Measurements from ENCODE around the gene PRKACG.

The PRKACG gene

GRCh38 chr9:68980341-68980914, 33.5 kb downstream of the PRKACG start:
- DNase-seq = no peak

GRCh38 chr9:68979538-68980314, 34.2 kb downstream of the PRKACG start:
- DNase-seq = no peak

- DNase-seq = no peak
Measured at GRCh38 chr9:68978501-68978900, 35.4 kb downstream of the PRKACG start.

GRCh38 chr9:68978066-68978465, 35.8 kb downstream of the PRKACG start:
- DNase-seq = no peak

- DNase-seq = no peak
Measured at GRCh38 chr9:68975365-68976043, 38.4 kb downstream of the PRKACG start.

- DNase-seq = no peak
Measured at GRCh38 chr9:68974901-68975300, 39.0 kb downstream of the PRKACG start.

- DNase-seq = no peak
Measured at GRCh38 chr9:68974431-68974830, 39.5 kb downstream of the PRKACG start.

GRCh38 chr9:68973619-68974018, 40.3 kb downstream of the PRKACG start:
- no peak for DNase-seq

GRCh38 chr9:68970151-68970550, 43.8 kb downstream of the PRKACG start:
- DNase-seq = no peak

- DNase-seq = no peak
Measured at GRCh38 chr9:68969538-68969937, 44.4 kb downstream of the PRKACG start.

- no peak for DNase-seq
Measured at GRCh38 chr9:68967800-68968199, 46.1 kb downstream of the PRKACG start.

- no peak for DNase-seq
Measured at GRCh38 chr9:68966496-68966944, 47.4 kb downstream of the PRKACG start.

GRCh38 chr9:68964765-68965164, 49.1 kb downstream of the PRKACG start:
- no peak for DNase-seq

GRCh38 chr9:68964102-68964541, 49.8 kb downstream of the PRKACG start:
- DNase-seq = no peak

GRCh38 chr9:68963416-68963815, 50.5 kb downstream of the PRKACG start:
- DNase-seq = no peak

Data from SW 1271 (cell line).